Smooth muscle cell (in vitro differentiated cells): ENCODE measurements around the gene NLRC5. TPM values are rescaled to one million over a fixed set of nuclear protein-coding genes. Genes with fewer than 3 reads are reported as not detected.

Experiments
- DNase-seq: peaks from one replicate; lab custom pipeline; 2025; ENCODE audit not compliant: unreplicated experiment; lab: John Stamatoyannopoulos, UW
- H2AFZ ChIP-seq: fragments of 200-600 bp; sonication (generic); 2 replicates; pipeline ENCODE4 v1.6.0; 2016; ENCODE audit warnings: antibody characterized with exemption, low read depth, mild to moderate bottlenecking
- H3F3A ChIP-seq: fragments of 200-600 bp; sonication (generic); 2 replicates; pipeline ENCODE4 v1.6.0; 2017; ENCODE audit warnings: antibody characterized with exemption, low read depth
- H3K27ac ChIP-seq: fragments of 200-600 bp; sonication (generic); 2 replicates; pipeline ENCODE4 v1.5.1; 2016; ENCODE audit warnings: low read depth, mild to moderate bottlenecking
- H3K27me3 ChIP-seq: fragments of 200-600 bp; sonication (generic); 2 replicates; pipeline ENCODE4 v1.6.1; 2016; ENCODE audit warnings: low read depth, mild to moderate bottlenecking
- H3K36me3 ChIP-seq: fragments of 200-600 bp; sonication (generic); 2 replicates; pipeline ENCODE4 v1.5.1; 2016; ENCODE audit warnings: low read depth
- H3K4me1 ChIP-seq: fragments of 200-600 bp; sonication (generic); 2 replicates; pipeline ENCODE4 v1.5.1; 2016; ENCODE audit warnings: low read depth
- H3K4me2 ChIP-seq: fragments of 200-600 bp; sonication (generic); 2 replicates; pipeline ENCODE4 v1.6.0; 2016; ENCODE audit warnings: mild to moderate bottlenecking
- H3K4me3 ChIP-seq: fragments of 200-600 bp; sonication (generic); 2 replicates; pipeline ENCODE4 v1.5.1; 2016; ENCODE audit warnings: mild to moderate bottlenecking
- H3K79me2 ChIP-seq: fragments of 200-600 bp; sonication (generic); 2 replicates; pipeline ENCODE4 v1.6.0; 2016; ENCODE audit warnings: low read depth, mild to moderate bottlenecking
- H3K9ac ChIP-seq: fragments of 200-600 bp; sonication (generic); 2 replicates; pipeline ENCODE4 v1.6.0; 2016; ENCODE audit warnings: low read depth
- H3K9me3 ChIP-seq: fragments of 200-600 bp; sonication (generic); replicated peaks from 2 replicates; pipeline ENCODE4 v1.5.1; 2016; ENCODE audit warnings: low read depth
- H4K20me1 ChIP-seq: fragments of 200-600 bp; sonication (generic); 2 replicates; pipeline ENCODE4 v1.6.0; 2016; ENCODE audit warnings: low read depth
- CTCF ChIP-seq: fragments of 200-600 bp; sonication (generic); IDR thresholded peaks from 2 replicates; pipeline ENCODE4 v1.5.1; 2017; ENCODE audit warnings: borderline replicate concordance, mild to moderate bottlenecking, antibody characterized with exemption; ENCODE audit not compliant: insufficient read depth, poor library complexity, severe bottlenecking
- WGBS: methylation state at CpG from one replicate; pipeline ENCODE4 v1.1.7; 2016; ENCODE audit warnings: low lambda C conversion rate; 5-methylcytosine and 5-hydroxymethylcytosine counted together
- polyA plus RNA-seq: library from polyadenylated mRNA; unstranded; fragments of >200 nt; fragmentation: Nextera tagmentation; extraction: Ambion mirVana; gene quantifications from 2 replicates; pipeline ENCODE4 v1.2.1, GENCODE V29; 2016
- total RNA-seq: library from RNA; depleted of rRNA; stranded (reverse); fragments of >200 nt; gene quantifications from 2 replicates; pipeline ENCODE4 v1.2.3, GENCODE V29; 2014

The NLRC5 gene
- total and polyA plus RNA-seq, 2 experiments from 2014 or later, result 4.2 to 21.4 TPM

- Histone ChIP-seq H3K9me3 (no peaks in the 10 kb centered on the region), H3K79me2 (no peaks in the 10 kb centered on the region), H3K4me3 (no peak overlapping the region), H2AFZ (no peak overlapping the region), H4K20me1 (no peaks in the 10 kb centered on the region), H3F3A (peaks cover under 1% of the 10 kb centered on the region), H3K4me2 (no peak overlapping the region), H3K27ac (no peak overlapping the region), H3K4me1 (no peaks in the 10 kb centered on the region), H3K9ac (no peak overlapping the region), H3K36me3 (no peaks in the 10 kb centered on the region), H3K27me3 (no peaks in the 10 kb centered on the region)
- DNase-seq, result no peak
- WGBS, result 81% methylated on average over 13 of the region's 13 CpGs
- no peak for TF ChIP-seq CTCF
Observed at GRCh38 chr16:56960681-56961281, 28.6 kb upstream of the NLRC5 start.

GRCh38 chr16:56961386-56961785 is 28.0 kb upstream of the NLRC5 start:
- Histone ChIP-seq H3K4me2 (no peak overlapping the region), H3K4me1 (no peaks in the 10 kb centered on the region), H3K9ac (no peak overlapping the region), H3K9me3 (no peaks in the 10 kb centered on the region), H3K27ac (no peak overlapping the region), H3K4me3 (no peak overlapping the region), H3K36me3 (no peaks in the 10 kb centered on the region), H2AFZ (no peak overlapping the region), H3F3A (peaks cover 6% of the 10 kb centered on the region), H4K20me1 (no peaks in the 10 kb centered on the region), H3K27me3 (no peaks in the 10 kb centered on the region), H3K79me2 (no peaks in the 10 kb centered on the region)
- 87% methylated on average over 3 of the region's 3 CpGs for WGBS
- no peak for DNase-seq
- no peak for TF ChIP-seq CTCF

GRCh38 chr16:56961851-56962281 is 27.5 kb upstream of the NLRC5 start, which contains the start of gene CETP:
CETP (plus strand) TSS chr16:56961950; CDS start chr16:56961980, 30 bp downstream.
- no peak within 1 kb of the TSS for H3K4me3 ChIP-seq
- no peaks in the 10 kb centered on the region for H3K9me3 ChIP-seq
- H4K20me1 ChIP-seq, result no peaks in the 10 kb centered on the region
- no peak within 1 kb of the TSS for H3K9ac ChIP-seq
- H3K36me3 ChIP-seq, result no peaks in the 10 kb centered on the region
- WGBS, result 90% methylated on average over 12 of the region's 12 CpGs
- TF ChIP-seq CTCF, result no peak
- H3K4me2 ChIP-seq, result no peak within 1 kb of the TSS
- H2AFZ ChIP-seq, result no peak within 1 kb of the TSS
- no peaks in the 10 kb centered on the region for H3K4me1 ChIP-seq
- H3F3A ChIP-seq, result peaks cover 10% of the 10 kb centered on the region
- no peak within 1 kb of the TSS for H3K27ac ChIP-seq
- no peaks in the 10 kb centered on the region for H3K79me2 ChIP-seq
- no peak for DNase-seq
- no peaks in the 10 kb centered on the region for H3K27me3 ChIP-seq
